K562 (cell line): ENCODE data around the gene CLDN24. TPM values are rescaled to one million over a fixed set of nuclear protein-coding genes. Genes with fewer than 3 reads are reported as not detected.
A peak's percentile ranks its signal among the peaks of the same experiment; 100 is the strongest.

Experiments
- ATAC-seq: fragments of 200-7000 bp; cut with Tn5 transposase; 3 replicates; pipeline ENCODE4 v1.9.1; 2020; ENCODE audit warnings: moderate library complexity
- BruUV-seq: library from RNA; stranded (reverse); fragments of 400-500 nt; replicated peaks from 2 replicates; lab custom pipeline; 2021; lab: Mats Ljungman, UMichigan
- CTCF ChIA-PET: fragments of 300-600 bp; formaldehyde crosslinking; extraction: SDS; loops from one replicate; lab custom pipeline; 2021; ENCODE audit warnings: low intra/inter-chr PET ratio; lab: Yijun Ruan, JAX
- POLR2A ChIA-PET: fragments of 300-600, 350-650 bp; sonication (Branson Sonifier 250); formaldehyde crosslinking; extraction: SDS; loops from one replicate; lab custom pipeline; 2021; ENCODE audit warnings: antibody characterized with exemption, inconsistent platforms; lab: Yijun Ruan, JAX
- DNase-seq, 4 experiments: peaks; one replicate each; pipeline versions ENCODE4 v3.0.0 to v3.0.0-alpha.2; 2011 to 2018; ENCODE audit warnings: low spot score in 3 of 4, mixed read lengths in 3 of 4; ENCODE audit errors: extremely low read depth in 1 of 4
- FAIRE-seq: peaks from 2 replicates; lab custom pipeline; 2011; peaks lifted over from hg19 to GRCh38; lab: Jason Lieb, UNC
- H2AFZ ChIP-seq: 2 replicates; pipeline ENCODE4 v1.6.0; 2011; ENCODE audit warnings: low read depth, low read length, control low read depth, inconsistent platforms
- H3K27ac ChIP-seq: fragments of 200-600 bp; 3 replicates; pipeline ENCODE4 v1.8.0; 2011; ENCODE audit warnings: low read depth, mild to moderate bottlenecking, control low read depth, inconsistent platforms, low read length, moderate library complexity, mixed read lengths; ENCODE audit errors: extremely low read depth
- H3K27me3 ChIP-seq, 2 experiments: fragments of 300-600 bp in 1 of 2; 2 replicates in 1 of 2; 3 replicates in 1 of 2; pipeline versions ENCODE4 v1.6.0 to v1.8.0; 2011; ENCODE audit warnings: inconsistent platforms in 2 of 2, low read length in 2 of 2, mild to moderate bottlenecking in 1 of 2, mixed read lengths in 1 of 2, moderate library complexity in 1 of 2; ENCODE audit not compliant: control insufficient read depth in 2 of 2, insufficient read depth in 2 of 2
- H3K36me3 ChIP-seq: fragments of 300-600 bp; 3 replicates; pipeline ENCODE4 v1.8.0; 2011; ENCODE audit warnings: mild to moderate bottlenecking, low read length, inconsistent platforms; ENCODE audit not compliant: control insufficient read depth, insufficient read depth
- H3K4me1 ChIP-seq, 2 experiments: fragments of 200-600 bp in 1 of 2; replicated peaks in 1 of 2; 2 replicates in 1 of 2; 3 replicates in 1 of 2; pipeline versions ENCODE4 v1.5.1 to v1.8.0; 2011; ENCODE audit warnings: inconsistent platforms in 2 of 2, low read length in 2 of 2, mild to moderate bottlenecking in 1 of 2, mixed read lengths in 1 of 2, moderate library complexity in 1 of 2; ENCODE audit not compliant: control insufficient read depth in 2 of 2, insufficient read depth in 2 of 2
- H3K4me2 ChIP-seq: 2 replicates; pipeline ENCODE4 v1.6.1; 2011; ENCODE audit warnings: low read length, control low read depth, inconsistent platforms, mixed read lengths; ENCODE audit not compliant: insufficient read depth
- H3K4me3 ChIP-seq: fragments of 200-600 bp; sonication (generic), shearing (Covaris generic); 2 replicates; pipeline ENCODE4 v1.5.1; 2016; ENCODE audit warnings: control low read depth, inconsistent platforms
- H3K79me2 ChIP-seq: fragments of 200-600 bp; 3 replicates; pipeline ENCODE4 v1.8.0; 2011; ENCODE audit warnings: low read length, inconsistent platforms; ENCODE audit not compliant: control insufficient read depth, insufficient read depth
- H3K9ac ChIP-seq, 2 experiments: 2 replicates each; pipeline versions ENCODE4 v1.6.0 to v1.6.1; 2011; ENCODE audit warnings: low read depth in 2 of 2, low read length in 2 of 2, control low read depth in 1 of 2, inconsistent platforms in 1 of 2, mild to moderate bottlenecking in 1 of 2, mixed read lengths in 1 of 2; ENCODE audit not compliant: insufficient read depth in 1 of 2
- H3K9me1 ChIP-seq: one replicate; pipeline ENCODE4 v1.6.0; 2011; ENCODE audit warnings: inconsistent platforms, mild to moderate bottlenecking, low read length, moderate library complexity; ENCODE audit not compliant: control insufficient read depth, insufficient read depth
- H3K9me3 ChIP-seq: replicated peaks from 2 replicates; pipeline ENCODE4 v1.5.1; 2011; ENCODE audit warnings: low read depth, low read length, inconsistent platforms; ENCODE audit not compliant: control insufficient read depth, insufficient read depth
- H4K20me1 ChIP-seq: replicated peaks from 2 replicates; pipeline ENCODE4 v1.6.1; 2011; ENCODE audit warnings: low read length, inconsistent platforms, mixed read lengths; ENCODE audit not compliant: control insufficient read depth, insufficient read depth
- CAMTA2 ChIP-seq: fragments of 250-450 bp; sonication (Bioruptor Pico); conservative IDR thresholded peaks from 2 replicates; pipeline ENCODE4 v1.5.1; 2022
- DDX20 ChIP-seq: fragments of 450-650 bp; IDR thresholded peaks from 2 replicates; pipeline ENCODE4 v1.6.1; 2016; ENCODE audit warnings: missing genetic modification characterization, low read depth, mild to moderate bottlenecking, missing compliant biosample characterization, moderate library complexity
- SPI1 ChIP-seq: IDR thresholded peaks from 2 replicates; pipeline ENCODE4 v1.6.1; 2011; ENCODE audit warnings: low read depth, low read length, control low read depth, borderline replicate concordance
- U2AF2 ChIP-seq: fragments of 200-400 bp; formaldehyde crosslinking; optimal IDR thresholded peaks from 2 replicates; pipeline ENCODE3; 2017; ENCODE audit warnings: low read depth, mild to moderate bottlenecking, low read length
- ZNF695 ChIP-seq: fragments of 450-650 bp; formaldehyde crosslinking; IDR thresholded peaks from 2 replicates; pipeline ENCODE4 v1.4.0; 2020; ENCODE audit warnings: mild to moderate bottlenecking, moderate library complexity
- WGBS: fragments of 100-300 bp; shearing (Covaris generic); methylation state at CpG from one replicate; pipeline ENCODE4 v1.1.6; 2016; ENCODE audit warnings: low coverage, mixed read lengths; ENCODE audit not compliant: insufficient coverage; ENCODE audit errors: missing lambda C conversion rate; 5-methylcytosine and 5-hydroxymethylcytosine counted together
- in situ Hi-C: fragments of 300-500 bp; cut with MboI; formaldehyde crosslinking; loops from 4 replicates; pipeline ENCODE4 v1.15.0; 2018; ENCODE audit warnings: inconsistent platforms, mixed read lengths
- intact Hi-C: fragments of 100-400 bp; cut with micrococcal nuclease; formaldehyde crosslinking; loops from 2 replicates; pipeline ENCODE4 v1.14.2; 2022
- polyA plus RNA-seq, 8 experiments: library from polyadenylated mRNA; depleted of rRNA in 4 of 8; stranded (reverse) in 5 of 8; unstranded in 3 of 8; fragments of >200 nt; fragmentation: Nextera tagmentation in 2 of 8; fragmentation: Illumina TruSeq in 1 of 8; extraction: Ambion mirVana in 2 of 8; extraction: Trizol in 1 of 8; gene quantifications; 2 replicates each; pipeline versions ENCODE4 v1.2.1 to v1.2.3, GENCODE V29; 2011 to 2014; ENCODE audit warnings: inconsistent platforms in 1 of 8, missing spikeins in 1 of 8
- total RNA-seq, 7 experiments: library from RNA; depleted of rRNA in 6 of 7; stranded (reverse); fragments of >200 nt in 6 of 7; fragmentation: Illumina TruSeq in 2 of 7; extraction: Trizol in 2 of 7; gene quantifications; 2 replicates each; pipeline versions ENCODE4 v1.2.1 to v1.2.3, GENCODE V29; 2011 to 2021; ENCODE audit warnings: low replicate concordance in 1 of 7
- TF ChIP-seq, protein P1 (sequence below), 2 experiments: fragments of 450-650 bp; conservative IDR thresholded peaks; 2 replicates each; pipeline ENCODE4 v1.6.1; 2017; ENCODE audit warnings: mild to moderate bottlenecking in 2 of 2, moderate library complexity in 2 of 2
- TF ChIP-seq, protein P2 (sequence below), 3 experiments: IDR thresholded peaks in 2 of 3; conservative IDR thresholded peaks in 1 of 3; 2 replicates each; pipeline ENCODE4 v1.5.1; 2011 to 2012; ENCODE audit warnings: low read length in 3 of 3, mild to moderate bottlenecking in 3 of 3, control low read depth in 2 of 3, improper control_type of control experiment in 1 of 3, inconsistent platforms in 1 of 3, low read depth in 1 of 3, mixed read lengths in 1 of 3, moderate library complexity in 1 of 3; ENCODE audit not compliant: insufficient read depth in 2 of 3

CLDN24 gene
- total and polyA plus RNA-seq, 9 of the 15 experiments (the other 6 are each of a cell fraction or from before 2014, with no cell fraction given), result not detected

DNA sequence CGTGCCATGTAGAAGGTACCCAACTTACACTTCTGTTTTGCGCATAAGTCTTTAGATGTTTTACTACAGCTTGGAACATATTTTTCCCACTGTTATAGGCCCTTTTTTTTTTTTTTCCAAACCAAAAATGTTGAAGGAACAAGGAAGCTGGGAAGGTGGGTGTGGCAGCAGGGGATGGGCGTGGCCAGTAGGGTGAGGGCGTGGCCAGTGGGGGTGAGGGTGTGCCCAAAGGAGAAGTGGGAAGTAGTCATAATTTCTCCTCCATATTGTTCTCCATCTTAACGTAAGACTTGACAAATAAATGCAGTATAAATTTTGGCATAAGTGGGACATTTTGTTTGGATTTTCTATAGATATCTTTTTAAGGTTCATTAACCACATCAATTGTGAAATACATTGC lies 32.5 kb downstream of the CLDN24 start:
- H3K27me3 ChIP-seq, result no peaks in the 10 kb centered on the region
- peak; percentile 44 to 74 (median 70) for DNase-seq
- H4K20me1 ChIP-seq, result no peaks in the 10 kb centered on the region
- H3K27ac ChIP-seq, result no peak overlapping the region
- FAIRE-seq, result peak; percentile 59
- H3K4me3 ChIP-seq, result no peak overlapping the region
- no peaks in the 10 kb centered on the region for H3K4me1 ChIP-seq
- H3K79me2 ChIP-seq, result no peaks in the 10 kb centered on the region
- intact Hi-C loops, result loop anchor here (1.0 kb wide), 1 partner anchor 13 kb away; no protein-coding TSS in a partner anchor
- in situ Hi-C loops, result no loop called here
- CTCF ChIA-PET, result no interaction called here
- BruUV-seq, result no TSS peak
- 47% methylated on average over 5 of the region's 5 CpGs for WGBS
- POLR2A ChIA-PET, result interaction anchor here (0.7 kb wide), 1 partner anchor 315 kb away, joined by 3 read pairs; no protein-coding TSS in a partner anchor
- H3K9ac ChIP-seq, result no peak overlapping the region
- TF ChIP-seq, protein P1, sequence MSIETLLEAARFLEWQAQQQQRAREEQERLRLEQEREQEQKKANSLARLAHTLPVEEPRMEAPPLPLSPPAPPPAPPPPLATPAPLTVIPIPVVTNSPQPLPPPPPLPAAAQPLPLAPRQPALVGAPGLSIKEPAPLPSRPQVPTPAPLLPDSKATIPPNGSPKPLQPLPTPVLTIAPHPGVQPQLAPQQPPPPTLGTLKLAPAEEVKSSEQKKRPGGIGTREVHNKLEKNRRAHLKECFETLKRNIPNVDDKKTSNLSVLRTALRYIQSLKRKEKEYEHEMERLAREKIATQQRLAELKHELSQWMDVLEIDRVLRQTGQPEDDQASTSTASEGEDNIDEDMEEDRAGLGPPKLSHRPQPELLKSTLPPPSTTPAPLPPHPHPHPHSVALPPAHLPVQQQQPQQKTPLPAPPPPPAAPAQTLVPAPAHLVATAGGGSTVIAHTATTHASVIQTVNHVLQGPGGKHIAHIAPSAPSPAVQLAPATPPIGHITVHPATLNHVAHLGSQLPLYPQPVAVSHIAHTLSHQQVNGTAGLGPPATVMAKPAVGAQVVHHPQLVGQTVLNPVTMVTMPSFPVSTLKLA (conservative IDR thresholded peaks at IDR 0.05), result 0 out of 4 replicates have a peak, but pooled peaks of 1 of the 2 experiments have one; percentile 15
- TF ChIP-seq SPI1 (peak; percentile 68), U2AF2 (no peak)
- TF ChIP-seq, all 486 proteins: peak for 2
- H2AFZ ChIP-seq, result peak overlapping the region; percentile 69; the same call in 1 of the 2 replicates
- H3K36me3 ChIP-seq, result peaks cover 30% of the 10 kb centered on the region; the same call in 2 of the 3 replicates
- no peak overlapping the region for H3K4me2 ChIP-seq
- H3K9me3 ChIP-seq, result no peaks in the 10 kb centered on the region
- H3K9me1 ChIP-seq, result no peaks in the 10 kb centered on the region
- ATAC-seq, result peak; percentile 100

DNA sequence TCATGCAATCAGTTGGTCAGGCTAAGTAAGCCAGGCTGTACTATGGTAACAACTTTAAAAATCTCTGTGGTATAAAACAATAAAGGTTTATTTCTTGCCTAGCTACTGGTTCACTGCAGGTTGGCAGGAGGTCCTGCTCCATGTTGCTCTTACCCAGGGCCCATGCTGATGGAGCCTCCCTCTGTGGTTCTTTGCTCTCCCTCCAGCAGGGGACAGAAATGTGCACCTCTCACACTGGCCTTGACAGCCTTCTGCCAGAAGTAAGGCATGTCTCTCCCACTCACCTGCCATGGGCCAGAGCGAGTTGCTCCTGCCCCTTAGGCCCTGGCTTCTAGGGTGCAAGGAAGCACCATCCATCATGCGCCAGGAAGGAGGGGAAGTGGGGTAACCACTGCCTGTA lies 33.3 kb downstream of the CLDN24 start:
- POLR2A ChIA-PET, result interaction anchor here (0.7 kb wide), 1 partner anchor 315 kb away, joined by 3 read pairs; no protein-coding TSS in a partner anchor
- no peaks in the 10 kb centered on the region for H3K4me1 ChIP-seq
- intact Hi-C loops (no loop called here), in situ Hi-C loops (no loop called here)
- DNase-seq, result no peak
- no peaks in the 10 kb centered on the region for H3K27me3 ChIP-seq
- BruUV-seq, result no TSS peak
- no peaks in the 10 kb centered on the region for H3K79me2 ChIP-seq
- H3K4me2 ChIP-seq, result no peak overlapping the region
- H4K20me1 ChIP-seq, result no peaks in the 10 kb centered on the region
- H3K9ac ChIP-seq, result no peak overlapping the region
- CTCF ChIA-PET, result no interaction called here
- H3K27ac ChIP-seq, result no peak overlapping the region
- H3K9me1 ChIP-seq, result no peaks in the 10 kb centered on the region
- no peaks in the 10 kb centered on the region for H3K9me3 ChIP-seq
- FAIRE-seq, result no peak
- peaks cover 36% of the 10 kb centered on the region for H3K36me3 ChIP-seq
- WGBS, result 67% methylated on average over 1 of the region's 2 CpGs
- H2AFZ ChIP-seq, result no peak overlapping the region
- H3K4me3 ChIP-seq, result no peak overlapping the region
- TF ChIP-seq, protein P2, sequence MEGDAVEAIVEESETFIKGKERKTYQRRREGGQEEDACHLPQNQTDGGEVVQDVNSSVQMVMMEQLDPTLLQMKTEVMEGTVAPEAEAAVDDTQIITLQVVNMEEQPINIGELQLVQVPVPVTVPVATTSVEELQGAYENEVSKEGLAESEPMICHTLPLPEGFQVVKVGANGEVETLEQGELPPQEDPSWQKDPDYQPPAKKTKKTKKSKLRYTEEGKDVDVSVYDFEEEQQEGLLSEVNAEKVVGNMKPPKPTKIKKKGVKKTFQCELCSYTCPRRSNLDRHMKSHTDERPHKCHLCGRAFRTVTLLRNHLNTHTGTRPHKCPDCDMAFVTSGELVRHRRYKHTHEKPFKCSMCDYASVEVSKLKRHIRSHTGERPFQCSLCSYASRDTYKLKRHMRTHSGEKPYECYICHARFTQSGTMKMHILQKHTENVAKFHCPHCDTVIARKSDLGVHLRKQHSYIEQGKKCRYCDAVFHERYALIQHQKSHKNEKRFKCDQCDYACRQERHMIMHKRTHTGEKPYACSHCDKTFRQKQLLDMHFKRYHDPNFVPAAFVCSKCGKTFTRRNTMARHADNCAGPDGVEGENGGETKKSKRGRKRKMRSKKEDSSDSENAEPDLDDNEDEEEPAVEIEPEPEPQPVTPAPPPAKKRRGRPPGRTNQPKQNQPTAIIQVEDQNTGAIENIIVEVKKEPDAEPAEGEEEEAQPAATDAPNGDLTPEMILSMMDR (IDR thresholded peaks at IDR 0.05 in 2 of 3, conservative IDR thresholded peaks at IDR 0.05 in 1 of 3; ENCODE audit: insufficient read depth in 2 of 3, low read depth in 1 of 3, low read length in 3 of 3), result peak in 1 of 3 experiments; percentile 19; a peak in 1 of 6 replicates
- TF ChIP-seq CAMTA2 (CRISPR knock-in tag) (no peak), DDX20 (tag) (no peak), ZNF695 (no peak)
- ATAC-seq, result peak; percentile 66
